NCI-H1105 treated with DMSO at 0.1 percent for 48 hours (cell line): ENCODE results near the gene ZFPM1.
"Not testable (repeated sequence)": the region's sequence is repeated elsewhere in the genome, so short reads cannot be mapped to it uniquely, and the experiment has no call there.

Experiments used
- DNase-seq: peaks from one replicate; lab custom pipeline; 2025; lab: John Stamatoyannopoulos, UW

Gene ZFPM1

GRCh38 chr16:88512728-88513696 is 59.9 kb downstream of the ZFPM1 start:
- DNase-seq = no peak

- DNase-seq = no peak
Measured at GRCh38 chr16:88514070-88514469, 61.0 kb downstream of the ZFPM1 start.

GRCh38 chr16:88514526-88515232 is 61.6 kb downstream of the ZFPM1 start:
- no peak for DNase-seq

- DNase-seq = no peak
Measured at GRCh38 chr16:88515371-88515770, 62.3 kb downstream of the ZFPM1 start.

- no peak for DNase-seq
Measured at GRCh38 chr16:88515925-88516594, 63.0 kb downstream of the ZFPM1 start.

GRCh38 chr16:88516601-88517061 is 63.6 kb downstream of the ZFPM1 start:
- no peak for DNase-seq

GRCh38 chr16:88517208-88517774 is 64.2 kb downstream of the ZFPM1 start:
- DNase-seq = not testable (repeated sequence)

- not testable (repeated sequence) for DNase-seq
Measured at GRCh38 chr16:88518411-88519111, 65.5 kb downstream of the ZFPM1 start.

- no peak for DNase-seq
Measured at GRCh38 chr16:88519240-88519639, 66.2 kb downstream of the ZFPM1 start.

GRCh38 chr16:88519938-88520653 is 67.0 kb downstream of the ZFPM1 start:
- DNase-seq = no peak

GRCh38 chr16:88521674-88522073 is 68.6 kb downstream of the ZFPM1 start:
- no peak for DNase-seq

- no peak for DNase-seq
Measured at GRCh38 chr16:88522276-88522949, 69.3 kb downstream of the ZFPM1 start.

GRCh38 chr16:88523309-88524161 is 70.5 kb downstream of the ZFPM1 start:
- DNase-seq = no peak

GRCh38 chr16:88524274-88524972 is 71.3 kb downstream of the ZFPM1 start:
- no peak for DNase-seq

- DNase-seq = no peak
Measured at GRCh38 chr16:88524973-88525662, 72.0 kb downstream of the ZFPM1 start.

GRCh38 chr16:88525663-88525990 is 72.5 kb downstream of the ZFPM1 start:
- no peak for DNase-seq

GRCh38 chr16:88526008-88526905 is 73.2 kb downstream of the ZFPM1 start:
- no peak for DNase-seq
